SK-N-SH (cell line): ENCODE results near the gene C11orf54. TPM values are rescaled to one million over a fixed set of nuclear protein-coding genes. Genes with fewer than 3 reads are reported as not detected.

ENCODE experiments used
- CTCF ChIA-PET: fragments of 300-600, 350-600 bp; formaldehyde crosslinking; extraction: SDS; loops from one replicate; lab custom pipeline; 2021; lab: Yijun Ruan, JAX
- POLR2A ChIA-PET: fragments of 350-600 bp; sonication (Branson Sonifier 250); formaldehyde crosslinking; extraction: SDS; loops from one replicate; lab custom pipeline; 2020; ENCODE audit warnings: antibody characterized with exemption, inconsistent platforms; lab: Yijun Ruan, JAX
- DNase-seq: peaks from one replicate; pipeline ENCODE4 v3.0.0; 2012
- H2AFZ ChIP-seq: fragments of 200-600 bp; sonication (generic); 2 replicates; pipeline ENCODE4 v1.8.1; 2016; ENCODE audit warnings: antibody characterized with exemption, mild to moderate bottlenecking, low read depth
- H3F3A ChIP-seq: fragments of 200-600 bp; sonication (generic); replicated peaks from 2 replicates; pipeline ENCODE3; 2016; ENCODE audit warnings: antibody characterized with exemption, mild to moderate bottlenecking; ENCODE audit not compliant: insufficient read depth
- H3K27ac ChIP-seq, 2 experiments: fragments of 200-500 bp in 1 of 2; fragments of 200-600 bp in 1 of 2; sonication (Bioruptor generic) in 1 of 2; sonication (generic), shearing (Covaris generic) in 1 of 2; 2 replicates each; pipeline versions ENCODE4 v1.5.1 to v1.6.1; 2014 to 2016; ENCODE audit warnings: low read depth in 2 of 2, inconsistent platforms in 1 of 2, low read length in 1 of 2, mild to moderate bottlenecking in 1 of 2, mixed read lengths in 1 of 2
- H3K27me3 ChIP-seq: fragments of 200-600 bp; sonication (generic), shearing (Covaris generic); 2 replicates; pipeline ENCODE4 v1.6.1; 2016; ENCODE audit warnings: mixed run types; ENCODE audit not compliant: insufficient read depth
- H3K36me3 ChIP-seq, 2 experiments: fragments of 200-500 bp in 1 of 2; fragments of 200-600 bp in 1 of 2; sonication (Bioruptor generic) in 1 of 2; sonication (generic) in 1 of 2; replicated peaks in 1 of 2; 2 replicates each; pipeline versions ENCODE3 to v1.5.1; 2014 to 2016; ENCODE audit warnings: low read length in 1 of 2, mild to moderate bottlenecking in 1 of 2; ENCODE audit not compliant: insufficient read depth in 2 of 2, control insufficient read depth in 1 of 2
- H3K4me1 ChIP-seq, 2 experiments: fragments of 200-500 bp in 1 of 2; fragments of 200-600 bp in 1 of 2; sonication (Bioruptor generic) in 1 of 2; sonication (generic), shearing (Covaris generic) in 1 of 2; 2 replicates each; pipeline versions ENCODE4 v1.5.1 to v1.6.1; 2014 to 2016; ENCODE audit warnings: low read depth in 1 of 2, low read length in 1 of 2, mixed run types in 1 of 2; ENCODE audit not compliant: insufficient read depth in 2 of 2, control insufficient read depth in 1 of 2
- H3K4me2 ChIP-seq: fragments of 200-600 bp; sonication (generic), shearing (Covaris generic); 2 replicates; pipeline ENCODE4 v1.6.1; 2017; ENCODE audit warnings: mixed run types
- H3K4me3 ChIP-seq, 2 experiments: fragments of 200-500 bp in 1 of 2; fragments of 200-600 bp in 1 of 2; sonication (Bioruptor generic) in 1 of 2; sonication (generic), shearing (Covaris generic) in 1 of 2; 2 replicates each; pipeline versions ENCODE4 v1.5.1 to v1.8.1; 2014 to 2016; ENCODE audit warnings: low read depth in 2 of 2, inconsistent platforms in 1 of 2, low read length in 1 of 2, mild to moderate bottlenecking in 1 of 2, mixed read lengths in 1 of 2, moderate library complexity in 1 of 2
- H3K79me2 ChIP-seq: fragments of 200-600 bp; sonication (generic); 2 replicates; pipeline ENCODE4 v1.8.1; 2017; ENCODE audit warnings: mild to moderate bottlenecking; ENCODE audit not compliant: insufficient read depth
- H3K9ac ChIP-seq: fragments of 200-600 bp; sonication (generic); 2 replicates; pipeline ENCODE4 v1.6.1; 2017; ENCODE audit warnings: mixed run types
- H3K9me2 ChIP-seq: fragments of 200-600 bp; sonication (generic); 2 replicates; pipeline ENCODE4 v1.6.1; 2017; ENCODE audit warnings: mixed run types
- H3K9me3 ChIP-seq: fragments of 200-600 bp; sonication (generic); 2 replicates; pipeline ENCODE4 v1.6.1; 2017; ENCODE audit warnings: mixed run types, mild to moderate bottlenecking, moderate library complexity
- H4K20me1 ChIP-seq: fragments of 200-600 bp; sonication (generic); 2 replicates; pipeline ENCODE4 v1.6.1; 2017; ENCODE audit warnings: mild to moderate bottlenecking, mixed run types; ENCODE audit not compliant: insufficient read depth
- CHD2 ChIP-seq: fragments of 150-350 bp; IDR thresholded peaks from 2 replicates; pipeline ENCODE4 v1.6.1; 2018; ENCODE audit warnings: low read length; ENCODE audit not compliant: partially characterized antibody
- ELF1 ChIP-seq: IDR thresholded peaks from 2 replicates; pipeline ENCODE4 v1.4.0; 2012
- EP300 ChIP-seq, 2 experiments: IDR thresholded peaks; 2 replicates each; pipeline versions ENCODE4 v1.4.0 to v1.6.1; 2012; ENCODE audit warnings: borderline replicate concordance in 1 of 2, low read depth in 1 of 2, low read length in 1 of 2
- FOSL2 ChIP-seq: IDR thresholded peaks from 2 replicates; pipeline ENCODE4 v1.4.0; 2012; ENCODE audit warnings: low read depth, mild to moderate bottlenecking, moderate library complexity, borderline replicate concordance
- FOXM1 ChIP-seq: IDR thresholded peaks from 2 replicates; pipeline ENCODE4 v1.4.0; 2012; ENCODE audit warnings: low read depth, mild to moderate bottlenecking
- GABPA ChIP-seq: IDR thresholded peaks from 2 replicates; pipeline ENCODE4 v1.4.0; 2012; ENCODE audit warnings: low read depth, mild to moderate bottlenecking
- JUND ChIP-seq: IDR thresholded peaks from 2 replicates; pipeline ENCODE4 v1.4.0; 2012
- MXI1 ChIP-seq: IDR thresholded peaks from 2 replicates; pipeline ENCODE4 v1.6.1; 2012; ENCODE audit warnings: mild to moderate bottlenecking, low read depth, low read length, improper control_type of control experiment
- NRF1 ChIP-seq: IDR thresholded peaks from 2 replicates; pipeline ENCODE4 v1.6.1; 2012; ENCODE audit warnings: low read depth, mild to moderate bottlenecking, low read length
- POLR2AphosphoS5 ChIP-seq: IDR thresholded peaks from 2 replicates; pipeline ENCODE4 v1.6.1; 2012; ENCODE audit warnings: low read depth, low read length
- RAD21 ChIP-seq: IDR thresholded peaks from 2 replicates; pipeline ENCODE4 v1.6.1; 2012; ENCODE audit warnings: mild to moderate bottlenecking, low read length
- RFX5 ChIP-seq: IDR thresholded peaks from 2 replicates; pipeline ENCODE4 v1.6.1; 2012; ENCODE audit warnings: mild to moderate bottlenecking, improper control_type of control experiment, low read length
- RXRA ChIP-seq: IDR thresholded peaks from 2 replicates; pipeline ENCODE4 v1.4.0; 2012; ENCODE audit warnings: low read depth, mild to moderate bottlenecking, borderline replicate concordance
- SIN3A ChIP-seq: IDR thresholded peaks from 2 replicates; pipeline ENCODE4 v1.6.1; 2012; ENCODE audit warnings: low read depth, mild to moderate bottlenecking, low read length, moderate library complexity, borderline replicate concordance
- TAF1 ChIP-seq: IDR thresholded peaks from 2 replicates; pipeline ENCODE4 v1.6.1; 2012; ENCODE audit warnings: low read depth, mild to moderate bottlenecking, low read length, moderate library complexity, borderline replicate concordance
- TCF12 ChIP-seq: IDR thresholded peaks from 2 replicates; pipeline ENCODE4 v1.4.0; 2012
- YY1 ChIP-seq: IDR thresholded peaks from 2 replicates; pipeline ENCODE4 v1.4.0; 2012; ENCODE audit warnings: low read depth, mild to moderate bottlenecking
- WGBS: methylation state at CpG from one replicate; pipeline ENCODE4 v1.1.6; 2017; ENCODE audit warnings: low lambda C conversion rate; 5-methylcytosine and 5-hydroxymethylcytosine counted together
- polyA plus RNA-seq, 3 experiments: library from polyadenylated mRNA; depleted of rRNA; stranded (reverse); fragments of >200 nt; gene quantifications; 2 replicates each; pipeline ENCODE4 v1.2.3, GENCODE V29; 2012
- TF ChIP-seq, protein P1 (sequence below): fragments of 200-600 bp; sonication (generic); IDR thresholded peaks from 2 replicates; pipeline ENCODE4 v1.6.1; 2017; ENCODE audit warnings: antibody characterized with exemption, mild to moderate bottlenecking, moderate library complexity
- TF ChIP-seq, protein P2 (sequence below): IDR thresholded peaks from 2 replicates; pipeline ENCODE4; 2012
- TF ChIP-seq, protein P3 (sequence below): fragments of 150-350 bp; IDR thresholded peaks from 2 replicates; pipeline ENCODE4 v1.6.1; 2016; ENCODE audit warnings: mild to moderate bottlenecking, low read depth, low read length
- TF ChIP-seq, protein P4 (sequence below): IDR thresholded peaks from 2 replicates; pipeline ENCODE4 v1.4.0; 2012; ENCODE audit warnings: low read depth, borderline replicate concordance

C11orf54 gene
- polyA plus RNA-seq, 1 of the 3 experiments (the other 2 are of a cell fraction), result 7.7 TPM

DNA sequence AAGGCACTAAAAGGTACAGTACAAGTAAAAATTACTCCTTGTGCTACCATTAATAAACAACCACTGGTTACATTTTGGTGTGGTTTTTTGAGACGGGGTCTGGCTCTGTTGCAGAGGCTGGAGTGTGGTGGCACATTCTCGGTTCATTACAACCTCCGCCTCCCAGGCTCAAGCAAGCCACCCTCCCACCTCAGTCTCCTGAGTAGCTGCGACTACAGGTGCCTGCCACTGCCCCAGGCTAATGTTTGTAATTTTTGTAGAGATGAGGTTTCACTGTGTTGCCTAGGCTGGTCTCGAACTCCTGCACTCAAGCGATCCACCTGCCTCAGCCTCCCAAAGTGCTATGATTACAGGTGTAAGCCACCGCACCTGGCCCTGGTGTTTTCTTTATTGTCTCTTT is 20.9 kb upstream of the C11orf54 start:
- Histone ChIP-seq H3K4me1 (no peaks in the 10 kb centered on the region; a peak in 1 of 4 replicates), H3K36me3 (peaks cover 28 to 50% of the 10 kb centered on the region in 2 experiments), H3K79me2 (peaks cover 9% of the 10 kb centered on the region), H3K9me3 (no peaks in the 10 kb centered on the region), H3K9ac (no peak overlapping the region), H3K27ac (no peak overlapping the region), H3F3A (no peaks in the 10 kb centered on the region), H3K4me2 (no peak overlapping the region), H4K20me1 (no peaks in the 10 kb centered on the region), H2AFZ (no peak overlapping the region), H3K9me2 (no peaks in the 10 kb centered on the region), H3K27me3 (no peaks in the 10 kb centered on the region), H3K4me3 (no peak overlapping the region)
- TF ChIP-seq TAF1 (no peak), RAD21 (no peak), YY1 (no peak), NRF1 (no peak), JUND (no peak), POLR2AphosphoS5 (no peak), MXI1 (no peak)
- TF ChIP-seq, protein P1, sequence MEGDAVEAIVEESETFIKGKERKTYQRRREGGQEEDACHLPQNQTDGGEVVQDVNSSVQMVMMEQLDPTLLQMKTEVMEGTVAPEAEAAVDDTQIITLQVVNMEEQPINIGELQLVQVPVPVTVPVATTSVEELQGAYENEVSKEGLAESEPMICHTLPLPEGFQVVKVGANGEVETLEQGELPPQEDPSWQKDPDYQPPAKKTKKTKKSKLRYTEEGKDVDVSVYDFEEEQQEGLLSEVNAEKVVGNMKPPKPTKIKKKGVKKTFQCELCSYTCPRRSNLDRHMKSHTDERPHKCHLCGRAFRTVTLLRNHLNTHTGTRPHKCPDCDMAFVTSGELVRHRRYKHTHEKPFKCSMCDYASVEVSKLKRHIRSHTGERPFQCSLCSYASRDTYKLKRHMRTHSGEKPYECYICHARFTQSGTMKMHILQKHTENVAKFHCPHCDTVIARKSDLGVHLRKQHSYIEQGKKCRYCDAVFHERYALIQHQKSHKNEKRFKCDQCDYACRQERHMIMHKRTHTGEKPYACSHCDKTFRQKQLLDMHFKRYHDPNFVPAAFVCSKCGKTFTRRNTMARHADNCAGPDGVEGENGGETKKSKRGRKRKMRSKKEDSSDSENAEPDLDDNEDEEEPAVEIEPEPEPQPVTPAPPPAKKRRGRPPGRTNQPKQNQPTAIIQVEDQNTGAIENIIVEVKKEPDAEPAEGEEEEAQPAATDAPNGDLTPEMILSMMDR, result no peak
- TF ChIP-seq, protein P2, sequence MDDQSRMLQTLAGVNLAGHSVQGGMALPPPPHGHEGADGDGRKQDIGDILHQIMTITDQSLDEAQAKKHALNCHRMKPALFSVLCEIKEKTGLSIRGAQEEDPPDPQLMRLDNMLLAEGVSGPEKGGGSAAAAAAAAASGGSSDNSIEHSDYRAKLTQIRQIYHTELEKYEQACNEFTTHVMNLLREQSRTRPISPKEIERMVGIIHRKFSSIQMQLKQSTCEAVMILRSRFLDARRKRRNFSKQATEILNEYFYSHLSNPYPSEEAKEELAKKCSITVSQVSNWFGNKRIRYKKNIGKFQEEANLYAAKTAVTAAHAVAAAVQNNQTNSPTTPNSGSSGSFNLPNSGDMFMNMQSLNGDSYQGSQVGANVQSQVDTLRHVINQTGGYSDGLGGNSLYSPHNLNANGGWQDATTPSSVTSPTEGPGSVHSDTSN, result no peak
- TF ChIP-seq, protein P3, sequence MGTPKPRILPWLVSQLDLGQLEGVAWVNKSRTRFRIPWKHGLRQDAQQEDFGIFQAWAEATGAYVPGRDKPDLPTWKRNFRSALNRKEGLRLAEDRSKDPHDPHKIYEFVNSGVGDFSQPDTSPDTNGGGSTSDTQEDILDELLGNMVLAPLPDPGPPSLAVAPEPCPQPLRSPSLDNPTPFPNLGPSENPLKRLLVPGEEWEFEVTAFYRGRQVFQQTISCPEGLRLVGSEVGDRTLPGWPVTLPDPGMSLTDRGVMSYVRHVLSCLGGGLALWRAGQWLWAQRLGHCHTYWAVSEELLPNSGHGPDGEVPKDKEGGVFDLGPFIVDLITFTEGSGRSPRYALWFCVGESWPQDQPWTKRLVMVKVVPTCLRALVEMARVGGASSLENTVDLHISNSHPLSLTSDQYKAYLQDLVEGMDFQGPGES, result no peak
- DNase-seq, result no peak
- ChIA-PET POLR2A (interaction anchor here (1.6 kb wide), 1 partner anchor 21 kb away, joined by 3 read pairs; the partner anchor contains the start of genes C11orf54 and TAF1D), CTCF (no interaction called here)
- 97% methylated on average over 5 of the region's 7 CpGs for WGBS

DNA sequence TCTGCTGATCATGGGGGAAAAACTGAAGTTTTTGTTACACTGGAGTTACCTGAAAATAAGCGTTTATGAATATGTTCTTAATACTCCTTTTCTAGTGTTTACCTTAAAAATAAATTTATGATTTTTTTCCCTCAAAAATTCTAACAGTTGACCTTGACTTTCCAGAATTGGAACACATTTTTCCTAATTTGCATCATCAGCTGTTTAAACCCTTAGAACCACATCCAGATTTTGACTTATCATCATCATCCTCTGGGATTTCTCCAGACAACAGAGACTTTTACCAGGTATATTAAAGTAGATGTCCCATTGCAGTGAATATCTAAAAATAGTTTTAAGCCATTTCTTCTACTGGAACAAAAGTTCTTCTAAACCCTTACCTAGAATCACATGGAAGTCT is 17.4 kb upstream of the C11orf54 start:
- POLR2A ChIA-PET, result no interaction called here
- CTCF ChIA-PET, result interaction anchor here (1.2 kb wide), 1 partner anchor 14 kb away, joined by 3 read pairs; no protein-coding TSS in a partner anchor
- TF ChIP-seq CHD2 (no peak), TCF12 (no peak), RXRA (no peak), GABPA (no peak), RFX5 (no peak), NRF1 (no peak), FOXM1 (no peak), EP300 (IDR thresholded peaks at IDR 0.05; ENCODE audit: borderline replicate concordance in 1 of 2, low read depth in 1 of 2, low read length in 1 of 2) (no peak), SIN3A (no peak), FOSL2 (no peak), ELF1 (no peak)
- TF ChIP-seq, protein P3, result no peak
- TF ChIP-seq, protein P2, result no peak
- TF ChIP-seq, protein P4, sequence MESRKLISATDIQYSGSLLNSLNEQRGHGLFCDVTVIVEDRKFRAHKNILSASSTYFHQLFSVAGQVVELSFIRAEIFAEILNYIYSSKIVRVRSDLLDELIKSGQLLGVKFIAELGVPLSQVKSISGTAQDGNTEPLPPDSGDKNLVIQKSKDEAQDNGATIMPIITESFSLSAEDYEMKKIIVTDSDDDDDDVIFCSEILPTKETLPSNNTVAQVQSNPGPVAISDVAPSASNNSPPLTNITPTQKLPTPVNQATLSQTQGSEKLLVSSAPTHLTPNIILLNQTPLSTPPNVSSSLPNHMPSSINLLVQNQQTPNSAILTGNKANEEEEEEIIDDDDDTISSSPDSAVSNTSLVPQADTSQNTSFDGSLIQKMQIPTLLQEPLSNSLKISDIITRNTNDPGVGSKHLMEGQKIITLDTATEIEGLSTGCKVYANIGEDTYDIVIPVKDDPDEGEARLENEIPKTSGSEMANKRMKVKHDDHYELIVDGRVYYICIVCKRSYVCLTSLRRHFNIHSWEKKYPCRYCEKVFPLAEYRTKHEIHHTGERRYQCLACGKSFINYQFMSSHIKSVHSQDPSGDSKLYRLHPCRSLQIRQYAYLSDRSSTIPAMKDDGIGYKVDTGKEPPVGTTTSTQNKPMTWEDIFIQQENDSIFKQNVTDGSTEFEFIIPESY, result no peak

More for the DNA sequence above, 17.4 kb upstream of the C11orf54 start:
- DNase-seq, result no peak
- Histone ChIP-seq H3K9ac (no peak overlapping the region), H4K20me1 (0 out of 2 replicates have a peak, but pooled peaks cover 8% of the 10 kb centered on the region), H3K36me3 (peaks cover 48 to 65% of the 10 kb centered on the region in 2 experiments), H3K4me1 (no peaks in the 10 kb centered on the region; a peak in 1 of 4 replicates), H3K9me3 (no peaks in the 10 kb centered on the region), H3F3A (peaks cover 24% of the 10 kb centered on the region), H3K4me2 (no peak overlapping the region), H3K27me3 (no peaks in the 10 kb centered on the region), H3K27ac (no peak overlapping the region; a peak in 1 of 4 replicates), H2AFZ (no peak overlapping the region), H3K4me3 (no peak overlapping the region), H3K79me2 (no peaks in the 10 kb centered on the region; the same call in 1 of the 2 replicates), H3K9me2 (no peaks in the 10 kb centered on the region)
- WGBS, result 88% methylated on average over 1 of the region's 1 CpG
